CD14-positive monocyte (primary cell): Measurements from ENCODE around the gene KRT25. TPM values are rescaled to one million over a fixed set of nuclear protein-coding genes. Genes with fewer than 3 reads are reported as not detected.

Experiments
- DNase-seq, 3 donors: peaks; one replicate each; pipeline ENCODE4 v3.0.0-alpha.2; 2011 to 2022
- H2AFZ ChIP-seq: 2 replicates; pipeline ENCODE4 v1.6.0; 2012; ENCODE audit warnings: mild to moderate bottlenecking, low read depth, low read length, inconsistent platforms; ENCODE audit not compliant: insufficient read depth, poor library complexity, severe bottlenecking
- H3K27ac ChIP-seq, 2 donors: 1 replicate in 1 of 2; 2 replicates in 1 of 2; pipeline ENCODE4 v1.5.1; 2012 to 2013; ENCODE audit warnings: low read length in 2 of 2, control low read depth in 1 of 2, inconsistent platforms in 1 of 2, low read depth in 1 of 2, mild to moderate bottlenecking in 1 of 2
- H3K27me3 ChIP-seq, 2 donors: one replicate each; pipeline versions ENCODE4 v1.6.0 to v1.6.1; 2011 to 2013; ENCODE audit warnings: low read length in 2 of 2; ENCODE audit not compliant: control insufficient read depth in 2 of 2, insufficient read depth in 2 of 2
- H3K36me3 ChIP-seq, 2 donors: replicated peaks in 1 of 2; 1 replicate in 1 of 2; 2 replicates in 1 of 2; pipeline versions ENCODE4 v1.5.1 to v1.6.1; 2012 to 2013; ENCODE audit warnings: low read length in 2 of 2, control low read depth in 1 of 2, inconsistent platforms in 1 of 2, mild to moderate bottlenecking in 1 of 2; ENCODE audit not compliant: insufficient read depth in 2 of 2, control insufficient read depth in 1 of 2
- H3K4me1 ChIP-seq, 2 donors: 1 replicate in 1 of 2; 2 replicates in 1 of 2; pipeline versions ENCODE4 v1.5.1 to v1.6.1; 2012 to 2013; ENCODE audit warnings: low read length in 2 of 2, control low read depth in 1 of 2, inconsistent platforms in 1 of 2, mild to moderate bottlenecking in 1 of 2, moderate library complexity in 1 of 2; ENCODE audit not compliant: insufficient read depth in 2 of 2, control insufficient read depth in 1 of 2
- H3K4me2 ChIP-seq: replicated peaks from 2 replicates; pipeline ENCODE3; 2012; ENCODE audit warnings: low read length, moderate library complexity, mild to moderate bottlenecking; ENCODE audit not compliant: poor library complexity, severe bottlenecking; ENCODE audit errors: extremely low read depth
- H3K4me3 ChIP-seq, 3 experiments: fragments of 200-600 bp in 1 of 3; sonication (generic) in 1 of 3; replicated peaks in 1 of 3; 1 replicate in 2 of 3; 2 replicates in 1 of 3; pipeline ENCODE4 v1.5.1; 2011 to 2013; ENCODE audit warnings: low read length in 3 of 3, mild to moderate bottlenecking in 3 of 3, control low read depth in 2 of 3, low read depth in 2 of 3, inconsistent platforms in 1 of 3, moderate library complexity in 1 of 3
- H3K79me2 ChIP-seq: 2 replicates; pipeline ENCODE4 v1.6.0; 2012; ENCODE audit warnings: mild to moderate bottlenecking, control low read depth, inconsistent platforms, low read length, moderate library complexity; ENCODE audit not compliant: insufficient read depth
- H3K9ac ChIP-seq: 2 replicates; pipeline ENCODE4 v1.6.0; 2017; ENCODE audit warnings: low read length, mild to moderate bottlenecking; ENCODE audit not compliant: insufficient read depth, poor library complexity, severe bottlenecking
- H3K9me3 ChIP-seq, 2 donors: replicated peaks in 1 of 2; 1 replicate in 1 of 2; 2 replicates in 1 of 2; pipeline versions ENCODE4 v1.5.1 to v1.6.1; 2012 to 2013; ENCODE audit warnings: low read length in 2 of 2, control low read depth in 1 of 2; ENCODE audit not compliant: control insufficient read depth in 1 of 2, insufficient read depth in 1 of 2
- H4K20me1 ChIP-seq: 2 replicates; pipeline ENCODE4 v1.6.0; 2012; ENCODE audit warnings: mild to moderate bottlenecking, low read length, control low read depth, moderate library complexity; ENCODE audit not compliant: insufficient read depth
- H3K27ac Mint-ChIP-seq, 7 donors: one replicate each; pipeline ENCODE4 v1.8.0; 2020; ENCODE audit warnings: mild to moderate bottlenecking in 7 of 7, mixed read lengths in 7 of 7, moderate library complexity in 6 of 7, inconsistent platforms in 2 of 7
- H3K27me3 Mint-ChIP-seq, 3 donors: one replicate each; pipeline ENCODE4 v1.8.0; 2021 to 2022; ENCODE audit warnings: low read depth in 3 of 3, mild to moderate bottlenecking in 3 of 3, mixed read lengths in 3 of 3, moderate library complexity in 3 of 3, inconsistent platforms in 1 of 3
- H3K36me3 Mint-ChIP-seq, 2 donors: one replicate each; pipeline ENCODE4 v1.8.0; 2020; ENCODE audit warnings: mixed read lengths in 2 of 2, inconsistent platforms in 1 of 2, mild to moderate bottlenecking in 1 of 2
- H3K4me1 Mint-ChIP-seq: one replicate; pipeline ENCODE4 v1.8.0; 2020; ENCODE audit warnings: mild to moderate bottlenecking, mixed read lengths
- H3K4me3 Mint-ChIP-seq, 2 donors: one replicate each; pipeline ENCODE4 v1.8.0; 2020; ENCODE audit warnings: mild to moderate bottlenecking in 2 of 2, mixed read lengths in 2 of 2, moderate library complexity in 1 of 2
- H3K9me3 Mint-ChIP-seq, 7 donors: one replicate each; pipeline ENCODE4 v1.8.0; 2020 to 2022; ENCODE audit warnings: mixed read lengths in 7 of 7, mild to moderate bottlenecking in 6 of 7, moderate library complexity in 6 of 7, inconsistent platforms in 2 of 7
- WGBS: methylation state at CpG from one replicate; pipeline ENCODE4 v1.1.5; 2013; ENCODE audit warnings: missing lambda C conversion rate; ENCODE audit not compliant: insufficient coverage; 5-methylcytosine and 5-hydroxymethylcytosine counted together
- intact Hi-C, 2 donors: fragments of 100-400 bp; cut with micrococcal nuclease; formaldehyde crosslinking; loops; one replicate each; pipeline versions ENCODE4 v1.15.0 to v1.15.1; 2023
- polyA plus RNA-seq, 3 donors: library from polyadenylated mRNA; depleted of rRNA in 1 of 3; unstranded in 2 of 3; stranded (reverse) in 1 of 3; fragments of 300-500 nt in 2 of 3; fragments of >200 nt in 1 of 3; fragmentation: Illumina TruSeq in 2 of 3; gene quantifications; 1 replicate in 2 of 3; 2 replicates in 1 of 3; pipeline ENCODE4 v1.2.3, GENCODE V29; 2012 to 2021
- TF ChIP-seq, protein P1 (sequence below): fragments of 200-600 bp; IDR thresholded peaks from one replicate; pipeline ENCODE4 v1.8.0; 2022; ENCODE audit warnings: antibody characterized with exemption, mild to moderate bottlenecking

Gene KRT25
- polyA plus RNA-seq, 3 donors: not detected

DNA sequence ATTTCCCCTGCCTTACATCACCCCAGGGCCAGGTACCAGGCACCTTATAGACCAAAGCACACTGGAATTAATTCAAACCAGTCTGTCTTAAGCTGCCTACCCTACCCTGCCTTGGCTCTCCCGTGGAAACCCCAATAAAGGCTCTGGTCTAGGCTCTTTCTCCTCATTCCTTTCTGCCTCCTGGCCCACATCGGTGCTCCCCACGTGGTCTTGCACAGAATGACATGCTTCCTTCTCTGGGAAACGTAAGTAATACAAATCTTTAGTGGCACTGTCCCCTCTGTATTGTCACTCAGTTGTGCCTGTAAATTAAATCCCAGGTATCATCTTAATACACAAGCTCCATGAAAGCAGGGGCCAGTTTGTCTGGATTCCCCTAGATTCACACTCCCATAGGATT lies 16.6 kb downstream of the KRT25 start:
- no peak overlapping the region for H3K9ac ChIP-seq
- DNase-seq: no peak
- peaks cover 3 to 7% of the 10 kb centered on the region in 2 donors for H3K27me3 ChIP-seq
- TF ChIP-seq, protein P1, sequence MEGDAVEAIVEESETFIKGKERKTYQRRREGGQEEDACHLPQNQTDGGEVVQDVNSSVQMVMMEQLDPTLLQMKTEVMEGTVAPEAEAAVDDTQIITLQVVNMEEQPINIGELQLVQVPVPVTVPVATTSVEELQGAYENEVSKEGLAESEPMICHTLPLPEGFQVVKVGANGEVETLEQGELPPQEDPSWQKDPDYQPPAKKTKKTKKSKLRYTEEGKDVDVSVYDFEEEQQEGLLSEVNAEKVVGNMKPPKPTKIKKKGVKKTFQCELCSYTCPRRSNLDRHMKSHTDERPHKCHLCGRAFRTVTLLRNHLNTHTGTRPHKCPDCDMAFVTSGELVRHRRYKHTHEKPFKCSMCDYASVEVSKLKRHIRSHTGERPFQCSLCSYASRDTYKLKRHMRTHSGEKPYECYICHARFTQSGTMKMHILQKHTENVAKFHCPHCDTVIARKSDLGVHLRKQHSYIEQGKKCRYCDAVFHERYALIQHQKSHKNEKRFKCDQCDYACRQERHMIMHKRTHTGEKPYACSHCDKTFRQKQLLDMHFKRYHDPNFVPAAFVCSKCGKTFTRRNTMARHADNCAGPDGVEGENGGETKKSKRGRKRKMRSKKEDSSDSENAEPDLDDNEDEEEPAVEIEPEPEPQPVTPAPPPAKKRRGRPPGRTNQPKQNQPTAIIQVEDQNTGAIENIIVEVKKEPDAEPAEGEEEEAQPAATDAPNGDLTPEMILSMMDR: no peak
- no peaks in the 10 kb centered on the region for H3K4me1 ChIP-seq
- intact Hi-C loops: no loop called here
- no peaks in the 10 kb centered on the region for H3K79me2 ChIP-seq
- H3K27me3 Mint-ChIP-seq: peaks cover 10 to 23% (median 12%) of the 10 kb centered on the region in 3 donors
- no peaks in the 10 kb centered on the region for H3K36me3 ChIP-seq
- WGBS: 39% methylated on average over 4 of the region's 4 CpGs
- no peaks in the 10 kb centered on the region for H4K20me1 ChIP-seq
- H2AFZ ChIP-seq: no peak overlapping the region
- no peak overlapping the region for H3K4me2 ChIP-seq
- H3K4me3 ChIP-seq: no peak overlapping the region
- H3K27ac Mint-ChIP-seq: peak overlapping the region in 1 of 7 donors; percentile 4
- H3K27ac ChIP-seq: no peak overlapping the region
- H3K4me1 Mint-ChIP-seq: no peaks in the 10 kb centered on the region
- no peaks in the 10 kb centered on the region for H3K36me3 Mint-ChIP-seq
- peaks cover 0 to 17% (median 5%) of the 10 kb centered on the region in 7 donors for H3K9me3 Mint-ChIP-seq
- no peak overlapping the region for H3K4me3 Mint-ChIP-seq
- H3K9me3 ChIP-seq: no peaks in the 10 kb centered on the region

DNA sequence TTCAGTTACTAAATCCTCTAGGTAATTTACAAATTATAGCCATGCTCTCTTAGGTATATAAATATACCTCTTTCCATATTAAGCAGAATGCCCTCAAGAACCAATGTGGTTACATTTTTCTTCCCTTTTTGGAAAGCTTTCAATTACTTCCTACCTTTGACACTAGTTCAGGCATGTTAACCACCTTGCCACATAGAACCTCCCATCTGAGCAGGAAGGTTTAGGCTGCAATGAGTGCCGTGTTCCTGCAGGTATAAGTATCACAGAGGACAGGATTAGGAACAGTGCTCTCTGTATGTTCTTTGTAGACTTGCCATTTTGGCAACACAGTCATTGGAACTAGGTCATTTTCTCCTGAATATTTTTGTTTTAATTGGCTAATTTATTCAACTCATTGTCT lies 20.1 kb downstream of the KRT25 start:
- no peak for DNase-seq
- H3K27ac Mint-ChIP-seq: no peak overlapping the region
- H3K36me3 ChIP-seq: no peaks in the 10 kb centered on the region
- intact Hi-C loops: no loop called here
- H3K27ac ChIP-seq: no peak overlapping the region
- TF ChIP-seq, protein P1: no peak
- 100% methylated on average over 1 of the region's 1 CpG for WGBS
- H3K4me1 Mint-ChIP-seq: no peaks in the 10 kb centered on the region
- H3K27me3 Mint-ChIP-seq: peaks cover 11 to 32% (median 16%) of the 10 kb centered on the region in 3 donors
- no peaks in the 10 kb centered on the region for H4K20me1 ChIP-seq
- no peak overlapping the region for H2AFZ ChIP-seq
- peaks cover 4 to 18% of the 10 kb centered on the region in 2 donors for H3K27me3 ChIP-seq
- H3K4me1 ChIP-seq: no peaks in the 10 kb centered on the region
- H3K4me2 ChIP-seq: no peak overlapping the region
- no peak overlapping the region for H3K4me3 ChIP-seq
- no peaks in the 10 kb centered on the region for H3K79me2 ChIP-seq
- no peak overlapping the region for H3K9ac ChIP-seq
- H3K36me3 Mint-ChIP-seq: no peaks in the 10 kb centered on the region
- peak overlapping the region in 1 of 2 donors; percentile 7 for H3K4me3 Mint-ChIP-seq
- H3K9me3 ChIP-seq: no peaks in the 10 kb centered on the region
- peaks cover 0 to 4% (median 1%) of the 10 kb centered on the region in 7 donors for H3K9me3 Mint-ChIP-seq
